Measurements from ENCODE around the gene ASIP. TPM values are rescaled to one million over a fixed set of nuclear protein-coding genes. Genes with fewer than 3 reads are reported as not detected.
"Not testable (repeated sequence)": the region's sequence is repeated elsewhere in the genome, so short reads cannot be mapped to it uniquely, and the experiment has no call there.

Gene ASIP
- polyA plus RNA-seq, 10 donors, result 0.22 to 4.9 (median 0.50) TPM; not detected in 2

DNA sequence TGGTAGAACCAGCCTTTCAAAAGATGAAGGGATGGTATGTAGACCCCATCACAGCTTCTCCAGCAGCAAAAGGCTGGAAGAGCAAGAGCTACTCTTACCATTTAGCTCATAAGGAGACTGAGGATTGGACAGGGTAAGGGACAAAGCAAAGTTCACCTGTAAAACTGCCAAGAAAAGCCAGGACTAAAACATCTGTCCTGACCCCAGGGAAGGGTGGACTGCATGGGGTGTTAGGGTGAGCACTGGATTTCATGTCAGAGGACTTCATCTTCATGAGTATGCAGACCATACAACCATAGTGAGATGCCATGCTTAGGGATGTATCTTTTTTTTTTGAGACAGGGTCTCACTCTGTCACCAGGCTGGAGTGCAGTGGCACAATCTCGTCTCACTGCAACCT lies 42.6 kb downstream of the ASIP start:
- DNase-seq, result no peak

DNA sequence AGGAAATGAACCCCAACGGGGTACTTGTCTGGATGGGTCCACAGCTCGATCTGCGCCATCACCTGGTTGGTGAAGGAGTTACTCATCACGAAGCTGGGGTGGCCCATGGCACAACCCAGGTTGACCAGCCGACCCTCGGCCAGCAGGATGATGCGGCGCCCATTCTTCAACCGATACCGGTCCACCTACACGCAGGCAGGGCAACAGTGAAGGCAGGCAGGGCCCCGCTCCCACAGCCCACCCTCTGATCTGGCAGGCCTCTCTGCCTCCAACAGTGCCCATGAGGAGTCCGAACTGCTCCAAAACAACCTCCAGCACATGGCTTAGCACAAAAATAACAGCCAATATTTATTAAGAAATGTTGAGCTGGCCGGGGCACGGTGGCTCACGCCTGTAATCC lies 44.2 kb downstream of the ASIP start:
- no peak for DNase-seq

DNA sequence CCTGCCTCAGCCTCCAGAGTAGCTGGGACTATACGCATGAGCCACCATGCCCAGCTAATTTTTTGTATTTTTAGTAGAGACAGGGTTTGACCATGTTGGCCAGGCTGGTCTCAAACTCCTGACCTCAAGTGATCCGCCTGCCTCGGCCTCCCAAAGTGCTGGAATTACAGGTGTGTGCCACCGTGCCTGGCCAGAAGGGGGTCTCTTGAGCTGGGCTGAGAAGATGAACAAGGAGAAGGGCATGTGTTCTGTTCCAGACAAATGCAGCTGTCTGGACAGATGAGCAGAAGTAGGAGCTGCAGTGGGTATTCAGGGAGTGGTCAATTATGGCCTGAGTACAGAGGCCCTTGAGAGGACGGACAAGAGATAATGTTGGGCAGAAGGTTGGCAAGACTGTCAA lies 46.3 kb downstream of the ASIP start:
- DNase-seq, result not testable (repeated sequence)

GRCh38 chr20:34290471-34290870 lies 49.2 kb downstream of the ASIP start:
- DNase-seq, result no peak

- no peak for DNase-seq
Observed at GRCh38 chr20:34292496-34292895, 51.3 kb downstream of the ASIP start.

GRCh38 chr20:34293119-34293518 lies 51.9 kb downstream of the ASIP start:
- DNase-seq, result no peak

- DNase-seq, result no peak
Observed at GRCh38 chr20:34293589-34293988, 52.4 kb downstream of the ASIP start.

- no peak for DNase-seq
Observed at GRCh38 chr20:34294563-34294962, 53.3 kb downstream of the ASIP start.

GRCh38 chr20:34295284-34295683 lies 54.1 kb downstream of the ASIP start:
- DNase-seq, result no peak

DNA sequence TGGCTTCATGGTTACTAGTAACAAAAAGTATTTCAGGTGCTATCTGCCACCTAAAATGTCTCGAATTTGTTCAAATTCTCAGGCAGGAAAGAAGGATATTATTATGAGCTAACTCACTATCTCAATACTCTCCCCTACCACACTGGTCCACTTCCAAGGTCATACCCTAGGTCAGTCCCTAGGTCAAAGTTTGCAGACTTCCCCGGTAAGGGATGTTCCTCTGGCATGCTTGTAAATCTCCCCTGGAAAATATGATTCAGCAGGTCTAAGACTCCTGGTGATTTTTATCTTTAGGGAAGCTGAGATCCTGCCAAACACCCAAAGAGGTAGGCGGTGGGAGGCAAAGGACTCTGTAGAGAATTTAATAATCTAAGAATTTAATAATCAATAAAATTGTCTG lies 55.2 kb downstream of the ASIP start:
- DNase-seq, result no peak

GRCh38 chr20:34298294-34298784 lies 57.1 kb downstream of the ASIP start:
- DNase-seq, result not testable (repeated sequence)

DNA sequence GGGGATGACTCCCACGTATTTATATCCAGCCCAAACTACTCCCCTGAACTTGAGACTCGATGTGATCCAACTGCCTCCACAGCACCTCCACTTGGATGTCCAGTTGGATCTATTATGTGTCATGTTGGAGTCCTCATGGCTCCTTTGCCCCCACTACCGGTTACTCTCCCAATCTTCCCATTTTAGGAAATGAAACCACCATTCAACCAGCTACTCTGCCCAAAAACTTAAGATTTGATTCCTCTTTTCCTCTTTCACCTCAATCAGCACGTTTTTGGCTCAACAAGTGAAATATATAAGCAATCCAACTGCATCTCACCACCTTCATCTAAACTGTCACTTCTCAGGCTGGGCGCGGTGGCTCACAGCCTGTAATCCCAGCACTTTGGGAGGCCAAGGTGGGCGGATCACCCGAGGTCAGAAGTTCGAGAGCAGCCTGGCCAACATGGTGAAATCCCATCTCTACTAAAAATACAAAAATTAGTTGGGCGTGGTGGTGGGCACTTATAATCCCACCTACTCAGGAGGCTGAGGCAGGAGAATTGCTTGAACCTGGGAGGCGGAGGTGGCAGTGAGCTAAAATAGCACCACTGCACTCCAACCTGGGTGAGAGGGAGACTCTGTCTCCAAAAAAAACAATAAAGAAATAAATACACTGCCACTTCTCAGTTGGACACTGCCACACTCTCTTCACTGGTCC lies 58.5 kb downstream of the ASIP start:
- no peak for DNase-seq

- DNase-seq, result no peak
Observed at GRCh38 chr20:34300256-34300806, 59.1 kb downstream of the ASIP start.

DNA sequence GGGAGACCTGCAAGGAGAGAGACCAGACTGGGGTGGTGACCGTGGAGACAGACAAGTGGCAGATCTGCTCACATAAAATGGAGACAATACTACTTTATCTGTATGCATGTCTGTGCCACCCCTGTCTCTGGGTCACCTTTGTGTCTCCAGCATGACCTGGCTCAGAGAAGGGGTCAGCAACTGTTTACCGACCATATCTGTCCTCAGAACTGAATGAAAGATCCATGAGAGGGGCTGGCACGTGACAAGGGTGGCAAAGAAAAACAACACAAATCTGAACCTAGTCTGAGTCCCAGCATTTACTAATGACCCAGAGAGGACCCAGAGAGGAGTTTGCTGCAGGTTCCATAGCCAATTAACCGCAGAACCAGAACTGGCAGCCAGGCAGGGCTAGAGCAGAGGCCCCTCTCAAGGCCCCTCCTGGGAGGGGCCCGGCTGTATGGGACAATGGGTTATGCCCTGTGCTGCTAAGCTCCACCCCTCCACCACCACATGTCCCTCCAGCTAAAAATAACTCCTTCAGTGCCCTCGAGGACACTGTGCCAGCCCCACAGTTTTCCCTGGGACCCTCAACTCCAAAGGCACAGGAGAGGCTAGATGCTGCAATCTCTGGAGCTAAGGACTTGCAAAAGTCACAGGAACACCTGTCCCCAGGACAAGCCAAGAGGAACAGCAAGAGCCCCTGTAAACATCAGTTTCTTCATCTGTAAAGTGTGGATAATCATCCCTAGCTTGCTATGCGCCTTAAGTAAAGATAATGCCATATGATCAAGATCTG lies 59.8 kb downstream of the ASIP start:
- DNase-seq, result peak in 1 of 3 donors; percentile 23

GRCh38 chr20:34301587-34302311 lies 60.5 kb downstream of the ASIP start:
- DNase-seq, result no peak

DNA sequence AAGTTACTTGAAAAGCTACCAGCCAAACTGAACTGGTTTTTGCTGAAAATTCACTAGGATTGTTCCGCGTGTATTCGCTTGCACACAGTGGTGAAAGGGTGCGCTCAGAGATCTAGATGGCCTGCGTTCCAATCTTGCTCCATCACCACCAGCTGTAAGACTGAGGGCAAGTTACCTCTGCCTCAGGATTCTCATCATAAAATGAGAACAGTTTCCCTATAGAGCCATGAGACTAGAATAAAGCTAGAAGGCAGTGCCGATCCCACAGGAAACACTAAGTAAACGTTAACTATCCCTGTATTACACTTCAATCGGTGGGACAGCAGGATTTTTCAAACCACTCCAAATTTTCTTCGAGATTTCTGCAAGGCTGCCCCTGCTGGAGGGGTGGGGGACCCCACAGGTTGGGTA lies 61.1 kb downstream of the ASIP start:
- no peak for DNase-seq

DNA sequence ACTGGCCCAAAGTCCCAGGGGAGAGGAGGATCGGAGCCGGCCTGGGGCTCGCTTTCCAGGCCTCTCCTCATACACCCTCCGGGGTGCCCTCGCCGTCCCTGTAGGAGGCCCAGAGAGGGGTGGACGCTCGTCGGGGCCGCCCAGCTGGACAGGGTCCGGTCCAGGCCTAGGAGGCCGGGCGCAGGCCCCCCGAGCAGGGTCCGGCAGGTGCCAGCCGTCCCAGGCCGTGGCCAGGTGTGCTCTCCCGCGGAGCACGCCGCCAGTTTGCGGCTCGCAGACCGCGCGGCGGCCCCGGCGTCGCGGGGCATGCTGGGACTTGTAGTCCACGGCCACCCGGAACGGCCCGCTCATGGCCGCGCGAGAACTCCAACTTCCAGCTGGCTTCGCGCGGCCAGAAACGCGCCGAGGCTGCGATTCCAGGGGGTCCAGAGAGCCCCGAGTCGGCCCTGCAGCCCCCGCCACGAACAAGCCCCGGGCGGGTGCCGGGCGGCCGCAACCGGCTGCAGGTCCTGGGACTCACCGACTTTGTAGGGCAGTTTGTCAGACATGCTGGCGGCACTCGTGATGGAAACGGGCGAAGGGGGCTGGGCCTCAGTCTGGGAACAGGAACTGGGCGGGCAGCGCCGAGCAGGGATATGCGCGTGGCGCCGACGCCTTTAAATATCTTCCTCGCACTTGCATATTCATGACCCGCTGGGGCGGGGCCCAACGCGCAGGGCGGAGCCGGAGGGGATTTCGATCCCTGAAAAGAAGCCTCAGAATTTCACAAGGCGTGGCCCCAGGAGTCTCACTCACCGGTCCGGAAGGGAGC lies 61.7 kb downstream of the ASIP start, which contains the start of gene AHCY:
AHCY (minus strand) TSS at position 633 of the 811 bp plus-strand sequence; CDS start at position 548, 85 bp downstream.
- peak; percentile 95 to 99 (median 96) for DNase-seq

DNA sequence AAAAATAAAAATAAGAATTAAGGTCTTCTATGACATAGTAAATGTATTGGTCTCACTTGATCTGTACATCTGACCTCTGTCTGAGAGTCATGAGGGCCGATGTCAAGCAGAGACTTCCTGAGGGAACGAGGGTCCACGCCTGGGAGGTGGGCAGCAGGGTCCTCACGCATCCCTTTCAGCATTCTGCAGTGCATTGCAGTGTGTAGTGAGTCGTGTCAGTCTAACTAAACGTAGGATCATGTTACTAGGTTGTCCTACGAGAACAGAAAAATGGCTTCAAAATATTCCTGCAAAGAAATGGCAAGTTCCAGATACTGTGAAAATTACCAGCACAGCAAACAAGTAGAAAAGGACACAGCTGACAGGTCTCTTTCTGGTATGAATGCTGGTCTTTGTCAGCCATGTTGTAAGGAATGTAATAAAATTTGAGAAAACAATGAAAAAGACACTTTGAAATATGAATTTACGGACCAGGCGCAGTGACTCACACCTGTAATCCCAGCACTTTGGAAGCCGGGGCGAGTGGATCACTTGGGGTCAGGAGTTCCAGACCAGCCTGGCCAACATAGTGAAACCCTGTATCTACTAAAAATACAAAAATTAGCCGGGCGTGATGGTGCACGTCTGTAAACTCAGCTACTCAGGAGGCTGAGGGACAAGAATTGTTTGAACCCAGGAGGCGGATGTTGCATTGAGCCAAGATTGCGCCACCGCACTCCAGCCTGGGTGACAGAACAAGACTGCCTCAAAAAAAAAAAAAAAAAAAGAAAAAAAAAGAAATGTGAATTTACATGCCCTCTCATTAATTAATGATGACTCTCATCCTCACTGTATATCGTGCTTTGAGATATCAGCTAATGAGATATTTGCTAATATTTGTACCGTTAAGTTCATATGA lies 64.4 kb downstream of the ASIP start:
- DNase-seq, result no peak

DNA sequence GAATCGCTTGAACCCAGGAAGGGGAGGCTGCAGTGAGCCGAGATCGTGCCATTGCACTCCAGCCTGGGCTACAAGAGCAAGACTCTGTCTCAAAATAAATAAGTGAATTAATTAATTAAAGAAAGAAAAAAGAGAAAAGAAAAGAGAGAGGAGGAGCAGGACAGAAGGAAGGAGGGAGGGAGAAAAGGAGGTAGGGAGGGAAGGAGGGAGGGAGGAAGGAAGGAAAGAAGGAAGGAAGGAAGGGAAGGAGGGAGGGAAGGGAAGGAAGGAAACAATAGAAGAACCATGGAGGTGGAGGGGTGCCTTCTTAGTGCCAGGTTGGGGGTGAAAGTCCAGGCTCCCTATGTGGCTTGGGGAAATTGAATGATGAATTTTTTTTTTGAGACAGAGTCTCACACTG lies 68.5 kb downstream of the ASIP start:
- DNase-seq, result no peak

- no peak for DNase-seq
Observed at GRCh38 chr20:34310481-34311117, 69.4 kb downstream of the ASIP start.
